K562 (cell line): ENCODE measurements around the gene GCK. TPM values are rescaled to one million over a fixed set of nuclear protein-coding genes. Genes with fewer than 3 reads are reported as not detected.

ENCODE experiments used
- CAMTA2 ChIP-seq: fragments of 250-450 bp; sonication (Bioruptor Pico); conservative IDR thresholded peaks from 2 replicates; pipeline ENCODE4 v1.5.1; 2022
- CHCHD3 ChIP-seq: fragments of 250-450 bp; sonication (Bioruptor Pico); IDR thresholded peaks from 2 replicates; pipeline ENCODE4 v2.1.2; 2022; ENCODE audit warnings: mild to moderate bottlenecking
- CTBP1 ChIP-seq: fragments of 450-650 bp; IDR thresholded peaks from 2 replicates; pipeline ENCODE4 v1.6.1; 2016; ENCODE audit warnings: borderline replicate concordance
- DEAF1 ChIP-seq: fragments of 450-650 bp; formaldehyde crosslinking; IDR thresholded peaks from 2 replicates; pipeline ENCODE4 v1.4.0; 2020; ENCODE audit warnings: mild to moderate bottlenecking, moderate library complexity
- HIVEP1 ChIP-seq: fragments of 250-450 bp; sonication (Bioruptor Pico); IDR thresholded peaks from 2 replicates; pipeline ENCODE4 v1.4.0; 2020; ENCODE audit warnings: mild to moderate bottlenecking
- KLF16 ChIP-seq: IDR thresholded peaks from 2 replicates; pipeline ENCODE4 v1.6.1; 2016; ENCODE audit warnings: antibody characterized with exemption
- L3MBTL2 ChIP-seq: fragments of 450-650 bp; IDR thresholded peaks from 2 replicates; pipeline ENCODE4 v1.6.1; 2016; ENCODE audit warnings: mild to moderate bottlenecking, moderate library complexity
- POLR2AphosphoS2 ChIP-seq: IDR thresholded peaks from 2 replicates; pipeline ENCODE4 v1.6.1; 2012; ENCODE audit warnings: low read length, improper control_type of control experiment
- RBM25 ChIP-seq: fragments of 200-400 bp; formaldehyde crosslinking; IDR thresholded peaks from 2 replicates; pipeline ENCODE4 v1.6.1; 2018; ENCODE audit warnings: low read length, low read depth, moderate library complexity; ENCODE audit not compliant: severe bottlenecking
- RERE ChIP-seq: sonication (generic); formaldehyde crosslinking; IDR thresholded peaks from 2 replicates; pipeline ENCODE4 v1.8.0; 2023; ENCODE audit warnings: missing genetic modification reagents, mild to moderate bottlenecking, borderline replicate concordance
- SREBF2 ChIP-seq: sonication (generic); formaldehyde crosslinking; IDR thresholded peaks from 2 replicates; pipeline ENCODE4 v1.4.0; 2020; ENCODE audit warnings: mild to moderate bottlenecking, missing genetic modification reagents
- ZNF124 ChIP-seq: sonication (generic); formaldehyde crosslinking; IDR thresholded peaks from 2 replicates; pipeline ENCODE4 v1.8.1; 2022; ENCODE audit warnings: missing genetic modification reagents
- ZNF133 ChIP-seq: fragments of 250-450 bp; sonication (Bioruptor Pico); IDR thresholded peaks from 2 replicates; pipeline ENCODE4 v1.4.0; 2020; ENCODE audit warnings: mild to moderate bottlenecking
- ZNF695 ChIP-seq: fragments of 450-650 bp; formaldehyde crosslinking; IDR thresholded peaks from 2 replicates; pipeline ENCODE4 v1.4.0; 2020; ENCODE audit warnings: mild to moderate bottlenecking, moderate library complexity
- polyA plus RNA-seq, 8 experiments: library from polyadenylated mRNA; depleted of rRNA in 4 of 8; stranded (reverse) in 5 of 8; unstranded in 3 of 8; fragments of >200 nt; fragmentation: Nextera tagmentation in 2 of 8; fragmentation: Illumina TruSeq in 1 of 8; extraction: Ambion mirVana in 2 of 8; extraction: Trizol in 1 of 8; gene quantifications; 2 replicates each; pipeline versions ENCODE4 v1.2.1 to v1.2.3, GENCODE V29; 2011 to 2014; ENCODE audit warnings: inconsistent platforms in 1 of 8, missing spikeins in 1 of 8
- total RNA-seq, 7 experiments: library from RNA; depleted of rRNA in 6 of 7; stranded (reverse); fragments of >200 nt in 6 of 7; fragmentation: Illumina TruSeq in 2 of 7; extraction: Trizol in 2 of 7; gene quantifications; 2 replicates each; pipeline versions ENCODE4 v1.2.1 to v1.2.3, GENCODE V29; 2011 to 2021; ENCODE audit warnings: low replicate concordance in 1 of 7
- TF ChIP-seq, protein P1 (sequence below): fragments of 450-650 bp; IDR thresholded peaks from 2 replicates; pipeline ENCODE4 v1.6.1; 2017; ENCODE audit warnings: antibody characterized with exemption, mild to moderate bottlenecking
- TF ChIP-seq, protein P2 (sequence below), 2 experiments: fragments of 450-650 bp in 1 of 2; sonication (generic) in 1 of 2; formaldehyde crosslinking; conservative IDR thresholded peaks; 2 replicates each; pipeline versions ENCODE4 v1.4.0 to v1.8.1; 2020 to 2022; ENCODE audit warnings: mild to moderate bottlenecking in 1 of 2, missing genetic modification reagents in 1 of 2

The GCK gene
- total and polyA plus RNA-seq, 9 of the 15 experiments (the other 6 are each of a cell fraction or from before 2014, with no cell fraction given) = 0.11 to 0.55 (median 0.16) TPM; not detected in 3

DNA sequence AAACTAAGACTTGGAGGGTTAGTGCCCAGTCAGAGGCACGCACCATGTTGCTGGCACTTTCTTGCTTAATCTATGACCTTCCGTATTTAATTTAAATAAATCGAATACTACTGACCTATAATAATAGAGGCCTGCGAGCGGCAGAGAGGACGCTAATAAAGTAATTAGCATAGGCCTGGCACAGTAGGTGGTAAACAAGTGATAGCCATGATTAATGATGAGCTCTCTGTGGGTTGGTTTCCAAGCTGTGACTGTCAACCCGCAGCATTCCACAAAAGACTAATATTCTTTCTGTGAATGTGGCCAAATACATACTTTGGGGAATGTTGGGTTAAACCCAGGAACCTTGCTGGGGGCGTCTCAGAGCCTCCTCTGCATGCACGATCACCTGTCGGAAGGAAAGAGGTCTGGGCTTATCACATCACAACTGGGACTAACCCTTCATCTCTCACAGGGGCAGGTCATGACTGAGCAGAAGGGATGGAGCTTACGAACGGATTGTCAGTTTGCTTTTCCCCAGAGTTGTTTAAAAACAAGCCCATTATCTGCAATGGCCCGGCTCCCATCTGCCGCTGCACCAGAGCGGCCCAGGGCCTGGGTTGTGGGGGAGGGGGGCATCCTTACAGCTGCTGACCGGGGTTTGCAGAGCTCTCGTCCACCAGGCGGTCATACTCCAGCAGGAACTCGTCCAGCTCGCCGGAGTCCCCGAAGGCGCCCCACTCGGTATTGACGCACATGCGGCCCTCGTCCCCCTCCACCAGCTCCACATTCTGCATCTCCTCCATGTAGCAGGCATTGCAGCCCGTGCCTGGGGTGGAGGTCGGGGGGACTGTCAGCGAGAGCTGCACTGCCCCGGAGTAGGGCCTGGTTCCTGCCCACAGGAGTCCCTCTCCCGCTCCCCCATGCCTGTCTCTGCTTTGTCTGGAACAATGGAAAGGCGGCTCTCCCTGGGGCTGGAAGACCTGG lies 41.9 kb downstream of the GCK start (continued):
- TF ChIP-seq, protein P1, sequence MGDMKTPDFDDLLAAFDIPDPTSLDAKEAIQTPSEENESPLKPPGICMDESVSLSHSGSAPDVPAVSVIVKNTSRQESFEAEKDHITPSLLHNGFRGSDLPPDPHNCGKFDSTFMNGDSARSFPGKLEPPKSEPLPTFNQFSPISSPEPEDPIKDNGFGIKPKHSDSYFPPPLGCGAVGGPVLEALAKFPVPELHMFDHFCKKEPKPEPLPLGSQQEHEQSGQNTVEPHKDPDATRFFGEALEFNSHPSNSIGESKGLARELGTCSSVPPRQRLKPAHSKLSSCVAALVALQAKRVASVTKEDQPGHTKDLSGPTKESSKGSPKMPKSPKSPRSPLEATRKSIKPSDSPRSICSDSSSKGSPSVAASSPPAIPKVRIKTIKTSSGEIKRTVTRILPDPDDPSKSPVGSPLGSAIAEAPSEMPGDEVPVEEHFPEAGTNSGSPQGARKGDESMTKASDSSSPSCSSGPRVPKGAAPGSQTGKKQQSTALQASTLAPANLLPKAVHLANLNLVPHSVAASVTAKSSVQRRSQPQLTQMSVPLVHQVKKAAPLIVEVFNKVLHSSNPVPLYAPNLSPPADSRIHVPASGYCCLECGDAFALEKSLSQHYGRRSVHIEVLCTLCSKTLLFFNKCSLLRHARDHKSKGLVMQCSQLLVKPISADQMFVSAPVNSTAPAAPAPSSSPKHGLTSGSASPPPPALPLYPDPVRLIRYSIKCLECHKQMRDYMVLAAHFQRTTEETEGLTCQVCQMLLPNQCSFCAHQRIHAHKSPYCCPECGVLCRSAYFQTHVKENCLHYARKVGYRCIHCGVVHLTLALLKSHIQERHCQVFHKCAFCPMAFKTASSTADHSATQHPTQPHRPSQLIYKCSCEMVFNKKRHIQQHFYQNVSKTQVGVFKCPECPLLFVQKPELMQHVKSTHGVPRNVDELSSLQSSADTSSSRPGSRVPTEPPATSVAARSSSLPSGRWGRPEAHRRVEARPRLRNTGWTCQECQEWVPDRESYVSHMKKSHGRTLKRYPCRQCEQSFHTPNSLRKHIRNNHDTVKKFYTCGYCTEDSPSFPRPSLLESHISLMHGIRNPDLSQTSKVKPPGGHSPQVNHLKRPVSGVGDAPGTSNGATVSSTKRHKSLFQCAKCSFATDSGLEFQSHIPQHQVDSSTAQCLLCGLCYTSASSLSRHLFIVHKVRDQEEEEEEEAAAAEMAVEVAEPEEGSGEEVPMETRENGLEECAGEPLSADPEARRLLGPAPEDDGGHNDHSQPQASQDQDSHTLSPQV = peak; percentile 36
- no peak for TF ChIP-seq POLR2AphosphoS2
- TF ChIP-seq, protein P2, sequence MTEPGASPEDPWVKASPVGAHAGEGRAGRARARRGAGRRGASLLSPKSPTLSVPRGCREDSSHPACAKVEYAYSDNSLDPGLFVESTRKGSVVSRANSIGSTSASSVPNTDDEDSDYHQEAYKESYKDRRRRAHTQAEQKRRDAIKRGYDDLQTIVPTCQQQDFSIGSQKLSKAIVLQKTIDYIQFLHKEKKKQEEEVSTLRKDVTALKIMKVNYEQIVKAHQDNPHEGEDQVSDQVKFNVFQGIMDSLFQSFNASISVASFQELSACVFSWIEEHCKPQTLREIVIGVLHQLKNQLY (CRISPR knock-in tag; conservative IDR thresholded peaks at IDR 0.05) = no peak
- TF ChIP-seq CHCHD3 (CRISPR knock-in tag) = no peak
- TF ChIP-seq DEAF1 (CRISPR knock-in tag) = no peak
- peak; percentile 68; the same call in 1 of the 2 replicates for TF ChIP-seq KLF16
- no peak for TF ChIP-seq ZNF695 (CRISPR knock-in tag)
- no peak for TF ChIP-seq ZNF124
- TF ChIP-seq L3MBTL2 = peak; percentile 64
- peak; percentile 92 for TF ChIP-seq CTBP1
- no peak for TF ChIP-seq RERE (CRISPR knock-in tag)
- no peak for TF ChIP-seq CAMTA2 (CRISPR knock-in tag)
- TF ChIP-seq RBM25 = no peak
- no peak for TF ChIP-seq ZNF133 (CRISPR knock-in tag)
- TF ChIP-seq SREBF2 (CRISPR knock-in tag) = no peak
- TF ChIP-seq HIVEP1 = no peak
